GM12801 (cell line): Measurements from ENCODE around the gene ACER1.

Experiments
- CTCF ChIP-seq: IDR thresholded peaks from one replicate; pipeline ENCODE4 v1.5.1; 2011; ENCODE audit warnings: control low read depth; ENCODE audit not compliant: insufficient read length; ENCODE audit errors: extremely low read depth

The ACER1 gene

GRCh38 chr19:6263735-6264444 lies 69.5 kb downstream of the ACER1 start:
- TF ChIP-seq CTCF = no peak

- no peak for TF ChIP-seq CTCF
These were observed 70.1 kb downstream of the ACER1 start for GRCh38 chr19:6263306-6263705.

GRCh38 chr19:6262519-6262918 lies 70.9 kb downstream of the ACER1 start:
- no peak for TF ChIP-seq CTCF

- no peak for TF ChIP-seq CTCF
These were observed 71.5 kb downstream of the ACER1 start for GRCh38 chr19:6261883-6262282.

GRCh38 chr19:6260912-6261650 lies 72.3 kb downstream of the ACER1 start:
- no peak for TF ChIP-seq CTCF

GRCh38 chr19:6260376-6260775 lies 73.0 kb downstream of the ACER1 start:
- TF ChIP-seq CTCF = no peak

- no peak for TF ChIP-seq CTCF
These were observed 74.0 kb downstream of the ACER1 start for GRCh38 chr19:6259312-6259861.
